HL-60 (cell line): ENCODE data around the gene HBZ.
"Not testable (repeated sequence)": the region's sequence is repeated elsewhere in the genome, so short reads cannot be mapped to it uniquely, and the experiment has no call there.

Source experiments
- CTCF ChIP-seq: IDR thresholded peaks from one replicate; pipeline ENCODE4 v1.5.1; 2011; ENCODE audit warnings: low read length, control low read depth, inconsistent platforms; ENCODE audit not compliant: insufficient read depth
- GABPA ChIP-seq: IDR thresholded peaks from 2 replicates; pipeline ENCODE4 v1.6.1; 2012; ENCODE audit warnings: low read depth
- POLR2AphosphoS5 ChIP-seq: IDR thresholded peaks from 2 replicates; pipeline ENCODE4 v1.6.1; 2012; ENCODE audit warnings: low read depth
- REST ChIP-seq: IDR thresholded peaks from 2 replicates; pipeline ENCODE4 v1.6.1; 2012; ENCODE audit warnings: low read depth; ENCODE audit not compliant: insufficient replicate concordance

GRCh38 chr16:123558-124350, 28.7 kb upstream of the HBZ start:
- TF ChIP-seq CTCF, POLR2AphosphoS5, GABPA, REST: not testable (repeated sequence)
